SU-DHL-6 (cell line): ENCODE data around the gene CYB561D1.

Experiments
- H2AFZ ChIP-seq: fragments of 200-600 bp; sonication (generic); 2 replicates; pipeline ENCODE4 v1.6.1; 2014; ENCODE audit warnings: low read depth, mild to moderate bottlenecking, moderate library complexity, mixed read lengths, antibody characterized with exemption, low read length; ENCODE audit not compliant: severe bottlenecking
- H3F3A ChIP-seq: fragments of 200-600 bp; shearing (Covaris generic); 2 replicates; pipeline ENCODE4 v1.6.0; 2016; ENCODE audit warnings: antibody characterized with exemption, mild to moderate bottlenecking; ENCODE audit not compliant: insufficient read depth
- H3K27ac ChIP-seq: fragments of 200-600 bp; sonication (generic); 2 replicates; pipeline ENCODE4 v1.5.1; 2016; ENCODE audit warnings: low read depth, mild to moderate bottlenecking, low read length, moderate library complexity, mixed read lengths
- H3K27me3 ChIP-seq: fragments of 200-600 bp; sonication (generic), shearing (Covaris generic); 2 replicates; pipeline ENCODE4 v1.6.0; 2014; ENCODE audit warnings: mild to moderate bottlenecking, low read length
- H3K36me3 ChIP-seq: fragments of 200-600 bp; sonication (generic); 2 replicates; pipeline ENCODE4 v1.6.1; 2014; ENCODE audit warnings: mild to moderate bottlenecking, low read length, mixed read lengths
- H3K4me2 ChIP-seq: fragments of 300-600, 200-600 bp; shearing (Covaris generic), sonication (generic); 2 replicates; pipeline ENCODE4 v1.6.0; 2014; ENCODE audit warnings: low read length, low read depth, mild to moderate bottlenecking; ENCODE audit not compliant: poor library complexity, severe bottlenecking
- H3K4me3 ChIP-seq: fragments of 200-600 bp; sonication (generic); 2 replicates; pipeline ENCODE4 v1.5.1; 2014; ENCODE audit warnings: antibody characterized with exemption, low read length, mild to moderate bottlenecking, mixed read lengths; ENCODE audit not compliant: insufficient read depth, poor library complexity, severe bottlenecking
- H3K79me2 ChIP-seq: fragments of 200-600 bp; sonication (generic); 2 replicates; pipeline ENCODE4 v1.6.1; 2014; ENCODE audit warnings: mild to moderate bottlenecking, low read length, moderate library complexity; ENCODE audit not compliant: insufficient read depth
- H3K9ac ChIP-seq: fragments of 200-600 bp; sonication (generic); 2 replicates; pipeline ENCODE4 v1.7.0; 2014; ENCODE audit warnings: mild to moderate bottlenecking, low read length
- H3K9me2 ChIP-seq: fragments of 200-600 bp; sonication (generic); replicated peaks from 2 replicates; pipeline ENCODE4 v1.6.1; 2014; ENCODE audit warnings: low read length; ENCODE audit not compliant: insufficient read depth
- H3K9me3 ChIP-seq: fragments of 200-600 bp; sonication (generic); 2 replicates; pipeline ENCODE4 v1.6.1; 2014; ENCODE audit warnings: low read length, mixed read lengths; ENCODE audit not compliant: insufficient read depth
- H4K20me1 ChIP-seq: fragments of 200-600 bp; sonication (generic); 2 replicates; pipeline ENCODE4 v1.6.1; 2014; ENCODE audit warnings: low read depth, mild to moderate bottlenecking, antibody characterized with exemption, low read length, moderate library complexity, mixed read lengths
- CTCF ChIP-seq: fragments of 200-600 bp; sonication (generic); IDR thresholded peaks from one replicate; pipeline ENCODE4 v1.5.1; 2017; ENCODE audit warnings: antibody characterized with exemption, mild to moderate bottlenecking, low read length, moderate library complexity; ENCODE audit not compliant: insufficient read depth, poor library complexity, severe bottlenecking
- EZH2phosphoT487 ChIP-seq: fragments of 200-600 bp; sonication (generic), shearing (Covaris generic); conservative IDR thresholded peaks from 2 replicates; pipeline ENCODE4 v1.6.1; 2018; ENCODE audit warnings: mild to moderate bottlenecking, antibody characterized with exemption, low read length, moderate library complexity, mixed read lengths

Gene CYB561D1

GRCh38 chr1:109523706-109524105 is 29.8 kb downstream of the CYB561D1 start:
- H3K27ac ChIP-seq, result no peak overlapping the region
- H3K9me2 ChIP-seq, result no peaks in the 10 kb centered on the region
- no peaks in the 10 kb centered on the region for H3F3A ChIP-seq
- H3K36me3 ChIP-seq, result no peaks in the 10 kb centered on the region
- TF ChIP-seq CTCF, result no peak
- TF ChIP-seq EZH2phosphoT487, result no peak
- no peaks in the 10 kb centered on the region for H3K9me3 ChIP-seq
- H2AFZ ChIP-seq, result no peak overlapping the region
- H4K20me1 ChIP-seq, result no peaks in the 10 kb centered on the region
- H3K9ac ChIP-seq, result no peak overlapping the region
- H3K4me2 ChIP-seq, result no peak overlapping the region
- no peaks in the 10 kb centered on the region for H3K27me3 ChIP-seq
- H3K4me3 ChIP-seq, result no peak overlapping the region
- no peaks in the 10 kb centered on the region for H3K79me2 ChIP-seq

DNA sequence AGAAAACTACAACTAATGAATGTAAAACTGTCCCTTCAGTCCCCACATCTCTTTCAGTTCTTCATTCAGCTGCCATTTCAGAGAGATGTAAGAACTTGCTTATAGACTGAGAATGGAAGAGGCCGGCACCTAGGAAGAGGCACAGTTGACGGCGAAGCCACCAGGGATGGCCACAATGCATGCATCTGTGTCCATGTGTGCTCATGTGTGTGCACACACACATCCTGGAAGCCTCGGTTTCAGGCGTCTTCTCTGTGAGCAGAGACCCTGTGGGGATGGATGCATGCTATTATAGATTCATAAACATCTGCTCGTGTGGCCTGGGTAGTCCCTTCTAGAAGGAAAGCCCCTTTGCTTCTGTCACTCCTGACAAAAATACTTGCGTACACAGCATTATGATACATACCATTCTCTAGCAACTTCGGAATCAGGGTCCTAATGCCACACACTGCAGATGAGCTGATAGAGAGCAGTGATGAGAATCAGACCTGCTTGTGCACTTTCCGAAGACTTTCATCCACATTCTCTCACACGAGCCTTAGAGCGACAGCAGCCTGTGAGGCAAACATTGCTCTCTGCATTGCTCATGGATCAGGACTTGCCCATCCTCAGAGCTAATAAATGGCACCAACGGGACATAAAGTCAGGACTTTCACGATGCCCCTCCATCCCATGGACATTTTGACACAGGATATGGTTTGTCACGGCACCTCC is 33.4 kb downstream of the CYB561D1 start:
- Histone ChIP-seq H3F3A (no peaks in the 10 kb centered on the region), H3K9me3 (no peaks in the 10 kb centered on the region), H4K20me1 (no peaks in the 10 kb centered on the region), H3K79me2 (no peaks in the 10 kb centered on the region), H3K4me2 (no peak overlapping the region), H3K9me2 (no peaks in the 10 kb centered on the region), H3K36me3 (no peaks in the 10 kb centered on the region), H3K9ac (no peak overlapping the region), H2AFZ (no peak overlapping the region), H3K27me3 (no peaks in the 10 kb centered on the region), H3K27ac (no peak overlapping the region), H3K4me3 (no peak overlapping the region)
- no peak for TF ChIP-seq EZH2phosphoT487

DNA sequence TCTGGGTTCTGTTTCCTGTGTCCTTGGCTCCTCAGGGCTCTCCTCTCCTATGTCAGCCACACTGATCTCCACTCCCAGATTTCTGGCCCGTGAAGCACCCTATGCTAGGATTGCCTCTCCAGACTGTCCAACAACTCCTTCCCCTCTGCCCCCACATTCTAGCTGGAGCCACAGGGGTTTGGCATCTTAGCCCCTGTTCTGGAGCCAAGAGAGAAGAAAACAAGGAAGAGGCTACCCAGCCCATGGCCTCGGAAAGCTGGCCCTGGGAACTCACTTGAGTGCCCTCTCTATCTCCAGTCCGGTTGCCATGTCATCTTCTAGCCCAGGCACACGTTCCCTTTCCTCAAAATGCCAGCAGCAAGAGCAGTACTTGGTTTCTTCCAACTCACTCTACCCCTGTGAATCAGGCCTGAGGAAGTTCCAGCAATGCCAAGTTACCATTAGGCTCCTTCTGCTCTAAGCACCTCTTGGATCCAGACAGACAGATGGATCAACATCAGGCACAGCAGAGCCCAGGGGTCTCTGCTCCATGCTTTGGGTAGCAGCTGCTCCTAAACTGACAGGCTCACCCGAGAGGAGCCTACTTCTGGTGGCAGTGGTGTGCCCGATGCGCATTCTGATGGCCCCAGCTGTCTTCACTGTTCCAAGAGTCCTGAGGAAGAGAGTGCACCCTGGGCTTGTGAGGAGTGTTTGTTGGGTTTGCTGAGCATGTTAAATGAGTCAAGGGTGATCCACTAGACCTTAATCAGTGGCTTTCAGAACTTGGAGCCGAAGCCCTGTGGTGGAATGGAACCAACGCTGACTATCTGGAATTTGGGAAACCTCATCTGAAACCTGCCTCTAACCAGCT is 34.2 kb downstream of the CYB561D1 start:
- Histone ChIP-seq H3K4me2 (no peak overlapping the region), H3K9ac (no peak overlapping the region), H3F3A (no peaks in the 10 kb centered on the region), H4K20me1 (no peaks in the 10 kb centered on the region), H3K4me3 (no peak overlapping the region), H3K36me3 (no peaks in the 10 kb centered on the region), H3K27ac (no peak overlapping the region), H3K27me3 (no peaks in the 10 kb centered on the region), H3K9me3 (no peaks in the 10 kb centered on the region), H3K79me2 (no peaks in the 10 kb centered on the region), H3K9me2 (no peaks in the 10 kb centered on the region), H2AFZ (no peak overlapping the region)
- no peak for TF ChIP-seq EZH2phosphoT487
- no peak for TF ChIP-seq CTCF

- Histone ChIP-seq H3K79me2 (no peaks in the 10 kb centered on the region), H3K4me3 (no peak overlapping the region), H3K36me3 (no peaks in the 10 kb centered on the region), H3K27me3 (no peaks in the 10 kb centered on the region), H3K9ac (no peak overlapping the region), H3K27ac (no peak overlapping the region), H3K9me2 (no peaks in the 10 kb centered on the region), H3K4me2 (no peak overlapping the region), H4K20me1 (no peaks in the 10 kb centered on the region), H3K9me3 (no peaks in the 10 kb centered on the region), H2AFZ (no peak overlapping the region), H3F3A (no peaks in the 10 kb centered on the region)
- TF ChIP-seq EZH2phosphoT487, result no peak
Measured at GRCh38 chr1:109528712-109529111, 34.8 kb downstream of the CYB561D1 start.
